WI38 (cell line): Measurements from ENCODE around the gene EID3.

Source experiments
- H3K4me3 ChIP-seq: 2 replicates; pipeline ENCODE4 v1.5.1; 2011; ENCODE audit warnings: low read depth, mild to moderate bottlenecking, control low read depth, low read length
- TF ChIP-seq, protein P1 (sequence below): IDR thresholded peaks from 2 replicates; pipeline ENCODE4 v1.5.1; 2012; ENCODE audit warnings: low read depth, mild to moderate bottlenecking, control low read depth, low read length

The EID3 gene

DNA sequence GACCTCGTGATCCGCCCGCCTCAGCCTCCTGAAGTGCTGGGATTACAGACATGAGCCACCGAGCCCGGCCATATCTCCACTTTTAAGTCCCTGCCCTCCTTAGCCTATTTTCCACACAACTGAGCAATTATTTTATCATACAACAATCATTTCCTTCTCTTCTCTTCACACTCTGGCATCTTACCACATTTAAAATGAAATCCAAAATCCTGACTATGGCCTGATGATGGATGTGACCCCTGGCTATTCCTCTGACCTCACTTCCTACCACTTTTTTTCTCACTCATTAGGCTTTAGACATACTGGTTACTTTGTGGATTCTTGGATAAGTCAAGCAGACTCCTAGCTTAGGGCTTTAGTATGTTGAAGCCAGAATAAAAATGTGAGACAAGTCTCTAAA lies 21.9 kb upstream of the EID3 start:
- H3K4me3 ChIP-seq = no peak overlapping the region
- TF ChIP-seq, protein P1, sequence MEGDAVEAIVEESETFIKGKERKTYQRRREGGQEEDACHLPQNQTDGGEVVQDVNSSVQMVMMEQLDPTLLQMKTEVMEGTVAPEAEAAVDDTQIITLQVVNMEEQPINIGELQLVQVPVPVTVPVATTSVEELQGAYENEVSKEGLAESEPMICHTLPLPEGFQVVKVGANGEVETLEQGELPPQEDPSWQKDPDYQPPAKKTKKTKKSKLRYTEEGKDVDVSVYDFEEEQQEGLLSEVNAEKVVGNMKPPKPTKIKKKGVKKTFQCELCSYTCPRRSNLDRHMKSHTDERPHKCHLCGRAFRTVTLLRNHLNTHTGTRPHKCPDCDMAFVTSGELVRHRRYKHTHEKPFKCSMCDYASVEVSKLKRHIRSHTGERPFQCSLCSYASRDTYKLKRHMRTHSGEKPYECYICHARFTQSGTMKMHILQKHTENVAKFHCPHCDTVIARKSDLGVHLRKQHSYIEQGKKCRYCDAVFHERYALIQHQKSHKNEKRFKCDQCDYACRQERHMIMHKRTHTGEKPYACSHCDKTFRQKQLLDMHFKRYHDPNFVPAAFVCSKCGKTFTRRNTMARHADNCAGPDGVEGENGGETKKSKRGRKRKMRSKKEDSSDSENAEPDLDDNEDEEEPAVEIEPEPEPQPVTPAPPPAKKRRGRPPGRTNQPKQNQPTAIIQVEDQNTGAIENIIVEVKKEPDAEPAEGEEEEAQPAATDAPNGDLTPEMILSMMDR = no peak

DNA sequence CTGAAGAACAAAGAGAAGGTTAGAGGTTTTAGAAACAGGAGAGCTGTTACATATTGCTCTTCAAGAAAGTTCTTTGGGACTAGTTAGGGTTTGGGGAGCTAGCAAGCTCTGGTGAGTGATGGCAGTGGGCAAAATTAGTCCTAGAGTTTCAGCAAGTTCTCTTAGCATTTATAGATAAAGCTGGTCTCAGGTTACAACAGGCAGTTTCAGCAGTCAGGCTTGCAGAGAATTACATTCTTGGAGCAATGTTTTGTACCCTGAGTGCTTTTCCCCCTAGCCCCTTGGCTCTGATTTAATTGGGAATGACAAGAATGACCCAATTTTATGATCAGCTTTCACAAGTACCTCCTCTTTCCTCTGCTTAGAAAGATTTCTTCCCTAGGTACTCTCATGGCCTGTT lies 21.4 kb upstream of the EID3 start:
- TF ChIP-seq, protein P1 = no peak

DNA sequence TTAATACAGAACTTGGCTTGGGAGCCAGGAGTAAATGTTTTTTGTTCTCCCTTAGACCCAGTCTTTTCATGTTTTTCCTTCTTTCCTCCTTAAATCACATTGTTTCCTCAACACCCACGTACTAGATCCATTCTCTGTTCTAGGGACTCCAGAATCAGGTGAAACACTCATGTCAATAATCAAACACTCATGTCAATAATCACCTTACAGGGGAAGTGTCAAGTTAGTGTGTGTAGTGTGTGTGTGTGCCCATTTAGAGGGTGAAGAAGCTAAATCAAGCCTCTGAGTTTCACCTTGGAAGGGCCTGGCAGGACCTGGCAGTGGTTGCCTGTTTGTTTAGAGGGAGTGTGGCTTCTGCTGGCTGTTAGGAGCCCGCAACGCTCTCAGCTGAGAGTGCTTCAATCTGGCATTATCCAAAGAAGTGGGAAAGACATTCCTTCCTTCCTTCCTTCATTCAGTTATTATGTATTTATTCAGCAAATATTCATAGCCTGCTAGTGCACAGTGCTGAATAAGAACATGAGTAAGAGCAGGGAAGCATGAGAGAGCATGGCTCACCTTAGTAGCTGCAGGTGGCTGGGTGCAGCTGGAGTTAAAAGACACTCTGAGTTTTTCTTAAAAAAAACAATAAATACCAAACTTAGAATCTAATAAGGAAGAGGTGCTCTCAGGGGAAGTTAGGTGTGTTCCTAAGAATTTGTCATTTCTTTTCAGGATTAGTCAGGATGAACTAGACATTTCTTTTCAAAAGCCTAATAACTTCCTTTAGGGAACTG lies 17.6 kb upstream of the EID3 start:
- H3K4me3 ChIP-seq = peak overlapping the region; percentile 98
- TF ChIP-seq, protein P1 = no peak

More for the DNA sequence above, 21.4 kb upstream of the EID3 start:
- H3K4me3 ChIP-seq = no peak overlapping the region

DNA sequence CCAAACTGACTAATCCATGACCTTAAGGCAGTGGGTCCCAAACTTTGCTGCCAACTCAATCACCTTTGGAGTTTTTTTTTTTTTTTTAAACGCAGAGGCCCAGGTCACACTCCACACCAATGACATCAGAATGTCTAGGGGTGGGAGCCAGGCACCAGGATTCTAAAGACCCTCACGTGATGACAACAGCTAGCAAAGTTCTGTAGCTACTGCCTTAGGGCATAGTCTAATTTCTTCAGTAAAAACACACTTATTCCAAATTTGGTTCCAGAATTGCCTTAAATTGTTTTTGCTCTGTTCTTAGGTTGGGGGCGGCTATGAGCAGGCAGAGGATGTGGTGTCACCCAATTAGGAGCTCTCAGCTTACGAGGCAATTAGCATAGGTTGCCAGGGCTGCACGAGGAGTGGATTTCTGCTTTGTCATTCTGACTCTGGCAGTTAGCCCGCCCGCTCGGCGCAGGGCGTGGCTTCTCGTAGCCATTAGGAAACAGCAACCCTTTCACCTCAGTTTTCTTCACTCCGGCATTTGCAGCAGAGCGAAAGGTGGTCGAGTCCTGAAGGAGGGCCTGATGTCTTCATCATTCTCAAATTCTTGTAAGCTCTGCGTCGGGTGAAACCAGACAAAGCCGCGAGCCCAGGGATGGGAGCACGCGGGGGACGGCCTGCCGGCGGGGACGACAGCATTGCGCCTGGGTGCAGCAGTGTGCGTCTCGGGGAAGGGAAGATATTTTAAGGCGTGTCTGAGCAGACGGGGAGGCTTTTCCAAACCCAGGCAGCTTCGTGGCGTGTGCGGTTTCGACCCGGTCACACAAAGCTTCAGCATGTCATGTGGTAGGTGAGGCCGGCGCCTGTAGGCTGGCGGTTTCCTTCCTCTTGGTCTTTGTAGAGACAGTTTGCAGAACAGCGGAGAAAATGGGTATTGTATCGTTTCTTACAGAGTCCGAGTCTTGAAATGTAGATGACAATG lies 16.7 kb upstream of the EID3 start:
- H3K4me3 ChIP-seq = peak overlapping the region; percentile 98
- TF ChIP-seq, protein P1 = no peak

DNA sequence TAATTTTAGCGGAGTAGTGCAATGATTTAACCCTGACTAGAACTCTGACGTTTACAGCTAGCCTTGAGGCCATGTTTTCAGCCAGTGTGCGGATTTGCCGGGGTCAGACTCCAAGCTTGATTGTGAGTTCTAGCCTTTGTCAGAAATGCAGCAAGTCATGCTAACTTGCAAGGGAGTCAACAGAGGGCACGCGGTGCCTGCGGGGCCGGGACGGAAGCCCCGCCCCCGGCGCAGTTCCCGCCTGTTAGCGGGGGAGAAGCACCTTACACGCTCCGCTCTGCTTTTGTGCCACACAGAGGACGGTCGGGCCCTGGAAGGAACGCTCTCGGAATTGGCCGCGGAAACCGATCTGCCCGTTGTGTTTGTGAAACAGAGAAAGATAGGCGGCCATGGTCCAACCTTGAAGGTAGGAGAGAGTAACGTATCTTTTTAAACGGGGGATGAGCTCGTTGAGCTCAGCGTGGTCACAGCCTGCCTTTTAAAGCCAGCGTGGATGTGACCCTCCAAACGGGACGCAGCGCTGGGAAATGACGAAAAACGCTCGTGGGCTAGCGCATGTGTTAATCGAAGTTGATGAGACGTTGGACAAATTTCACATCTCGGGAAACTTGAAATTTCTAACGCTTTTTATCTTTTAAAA lies 14.8 kb upstream of the EID3 start:
- TF ChIP-seq, protein P1 = no peak

DNA sequence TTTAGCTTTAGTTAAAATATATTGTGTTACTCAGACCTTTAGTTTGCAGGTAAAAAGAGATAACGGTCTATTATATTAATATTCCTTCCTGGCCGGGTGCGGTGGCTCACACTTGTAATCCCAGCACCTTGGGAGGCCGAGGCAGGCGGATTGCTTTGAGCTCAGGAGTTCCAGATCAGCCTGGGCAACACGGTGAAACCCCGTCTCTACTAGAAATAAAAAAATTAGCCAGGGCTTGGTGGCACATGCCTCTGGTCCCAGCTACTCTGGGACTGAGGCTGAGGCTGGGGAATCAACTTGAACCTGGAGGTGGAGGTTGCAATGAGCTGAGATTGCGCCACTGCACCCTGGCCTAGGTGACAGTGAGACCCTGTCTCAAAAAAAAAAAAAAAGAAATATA lies 13.2 kb upstream of the EID3 start:
- TF ChIP-seq, protein P1 = no peak
- peak overlapping the region; percentile 98 for H3K4me3 ChIP-seq

More for the DNA sequence above, 14.8 kb upstream of the EID3 start:
- peak overlapping the region; percentile 98 for H3K4me3 ChIP-seq
